HEK293 (cell line): ENCODE measurements around the gene PDGFD.

ENCODE experiments used
- CTCF ChIA-PET: fragments of 350-600 bp; formaldehyde crosslinking; extraction: SDS; loops from one replicate; lab custom pipeline; 2021; ENCODE audit warnings: antibody characterized with exemption; lab: Yijun Ruan, JAX
- POLR2A ChIA-PET: fragments of 300-600 bp; formaldehyde crosslinking; extraction: SDS; loops from one replicate; lab custom pipeline; 2020; ENCODE audit warnings: antibody characterized with exemption, inconsistent platforms; lab: Yijun Ruan, JAX
- H3K27ac ChIP-seq: fragments of 200-500 bp; sonication (Bioruptor generic); 2 replicates; pipeline ENCODE4 v1.5.1; 2014; ENCODE audit warnings: low read depth, low read length, control low read depth, inconsistent platforms; ENCODE audit errors: extremely low read depth
- H3K36me3 ChIP-seq, 2 experiments: fragments of 200-500 bp in 1 of 2; sonication (Bioruptor generic) in 1 of 2; 1 replicate in 1 of 2; 2 replicates in 1 of 2; pipeline ENCODE4 v1.5.1; 2014 to 2017; ENCODE audit warnings: inconsistent platforms in 2 of 2, low read length in 2 of 2; ENCODE audit not compliant: control insufficient read depth in 2 of 2, insufficient read depth in 1 of 2
- H3K4me1 ChIP-seq: fragments of 200-500 bp; sonication (Bioruptor generic); 2 replicates; pipeline ENCODE4 v1.5.1; 2014; ENCODE audit warnings: mild to moderate bottlenecking, low read length, inconsistent platforms; ENCODE audit not compliant: control insufficient read depth, insufficient read depth
- H3K4me3 ChIP-seq: 2 replicates; pipeline ENCODE4 v1.5.1; 2011; ENCODE audit warnings: low read depth, mild to moderate bottlenecking, control low read depth, low read length, moderate library complexity
- H3K9me3 ChIP-seq: fragments of 200-500 bp; sonication (Bioruptor generic); 2 replicates; pipeline ENCODE4 v1.5.1; 2014; ENCODE audit warnings: low read depth, low read length, inconsistent platforms; ENCODE audit not compliant: control insufficient read depth, insufficient read depth
- KLF1 ChIP-seq: fragments of 450-650 bp; formaldehyde crosslinking; IDR thresholded peaks from 2 replicates; pipeline ENCODE4 v1.5.1; 2016; ENCODE audit warnings: missing biosample characterization, missing genetic modification characterization
- PRDM1 ChIP-seq: fragments of 450-650 bp; formaldehyde crosslinking; IDR thresholded peaks from 2 replicates; pipeline ENCODE4; 2016; ENCODE audit warnings: missing biosample characterization, missing genetic modification characterization
- SCRT1 ChIP-seq: fragments of 450-650 bp; formaldehyde crosslinking; IDR thresholded peaks from 2 replicates; pipeline ENCODE4 v1.5.1; 2016; ENCODE audit warnings: missing biosample characterization, missing genetic modification characterization, borderline replicate concordance
- ZBTB26 ChIP-seq: fragments of 450-650 bp; formaldehyde crosslinking; optimal IDR thresholded peaks from 2 replicates; pipeline ENCODE3; 2016; ENCODE audit warnings: missing biosample characterization, mild to moderate bottlenecking, missing genetic modification characterization
- ZBTB7A ChIP-seq: fragments of 450-650 bp; formaldehyde crosslinking; IDR thresholded peaks from 2 replicates; pipeline ENCODE4 v1.5.1; 2016; ENCODE audit warnings: low read depth, missing biosample characterization, missing genetic modification characterization
- ZNF138 ChIP-seq: fragments of 450-650 bp; formaldehyde crosslinking; IDR thresholded peaks from 2 replicates; pipeline ENCODE4 v1.5.1; 2016; ENCODE audit warnings: missing biosample characterization, missing genetic modification characterization, borderline replicate concordance
- ZNF175 ChIP-seq: fragments of 450-650 bp; formaldehyde crosslinking; IDR thresholded peaks from 2 replicates; pipeline ENCODE4 v1.5.1; 2016; ENCODE audit warnings: missing biosample characterization, missing genetic modification characterization
- ZNF211 ChIP-seq: fragments of 450-650 bp; formaldehyde crosslinking; IDR thresholded peaks from 2 replicates; pipeline ENCODE4 v1.5.1; 2016; ENCODE audit warnings: low read depth, missing biosample characterization, missing genetic modification characterization
- ZNF221 ChIP-seq: fragments of 450-650 bp; formaldehyde crosslinking; IDR thresholded peaks from 2 replicates; pipeline ENCODE4 v1.5.1; 2017; ENCODE audit warnings: missing biosample characterization, missing genetic modification characterization, borderline replicate concordance
- ZNF24 ChIP-seq: fragments of 450-650 bp; formaldehyde crosslinking; IDR thresholded peaks from 2 replicates; pipeline ENCODE4 v1.5.1; 2016; ENCODE audit warnings: missing biosample characterization, missing genetic modification characterization
- ZNF335 ChIP-seq: fragments of 450-650 bp; formaldehyde crosslinking; conservative IDR thresholded peaks from 2 replicates; pipeline ENCODE4 v1.5.1; 2016; ENCODE audit warnings: missing biosample characterization, missing genetic modification characterization
- ZNF501 ChIP-seq: fragments of 450-650 bp; formaldehyde crosslinking; IDR thresholded peaks from 2 replicates; pipeline ENCODE4 v1.5.1; 2016; ENCODE audit warnings: missing biosample characterization, missing genetic modification characterization
- ZNF529 ChIP-seq: fragments of 450-650 bp; formaldehyde crosslinking; IDR thresholded peaks from 2 replicates; pipeline ENCODE4 v1.5.1; 2017; ENCODE audit warnings: missing genetic modification characterization, missing biosample characterization; ENCODE audit not compliant: insufficient replicate concordance
- ZNF707 ChIP-seq: fragments of 450-650 bp; formaldehyde crosslinking; IDR thresholded peaks from 2 replicates; pipeline ENCODE4 v1.5.1; 2016; ENCODE audit warnings: missing biosample characterization, missing genetic modification characterization
- ZNF792 ChIP-seq: fragments of 450-650 bp; formaldehyde crosslinking; IDR thresholded peaks from 2 replicates; pipeline ENCODE4 v1.5.1; 2016; ENCODE audit warnings: missing biosample characterization, missing genetic modification characterization
- TF ChIP-seq, protein P1 (sequence below): fragments of 450-650 bp; formaldehyde crosslinking; IDR thresholded peaks from 2 replicates; pipeline ENCODE4 v1.5.1; 2016; ENCODE audit warnings: missing biosample characterization, missing genetic modification characterization
- TF ChIP-seq, protein P2 (sequence below): fragments of 450-650 bp; formaldehyde crosslinking; IDR thresholded peaks from 2 replicates; pipeline ENCODE4 v1.5.1; 2017; ENCODE audit warnings: missing biosample characterization, missing genetic modification characterization
- TF ChIP-seq, protein P3 (sequence below): fragments of 450-650 bp; formaldehyde crosslinking; IDR thresholded peaks from 2 replicates; pipeline ENCODE4 v1.5.1; 2017; ENCODE audit warnings: missing biosample characterization, missing genetic modification characterization
- TF ChIP-seq, protein P4 (sequence below): fragments of 450-650 bp; formaldehyde crosslinking; IDR thresholded peaks from 2 replicates; pipeline ENCODE4 v1.5.1; 2016; ENCODE audit warnings: missing biosample characterization, missing genetic modification characterization

PDGFD gene

DNA sequence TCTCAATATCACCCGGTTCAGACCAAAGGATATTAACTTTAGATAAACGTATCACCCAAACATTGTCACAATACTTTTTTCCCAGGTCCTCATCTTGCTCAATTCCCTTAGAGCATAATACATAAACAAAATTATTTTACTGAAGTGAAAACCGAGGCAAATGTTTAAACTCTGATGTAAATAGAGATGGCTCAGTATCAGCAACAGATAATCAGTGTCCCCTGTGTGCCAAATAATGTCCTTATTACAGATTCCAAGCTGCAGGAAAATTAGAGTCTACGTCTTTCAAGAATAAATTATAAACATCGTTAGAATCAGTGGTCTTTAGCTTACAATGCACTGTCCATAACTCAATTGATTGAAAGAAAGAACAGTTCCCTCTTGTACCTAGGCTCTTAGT is 77.3 kb downstream of the PDGFD start:
- Histone ChIP-seq H3K4me3 (no peak overlapping the region), H3K36me3 (no peaks in the 10 kb centered on the region), H3K27ac (no peak overlapping the region), H3K4me1 (no peaks in the 10 kb centered on the region), H3K9me3 (no peaks in the 10 kb centered on the region)
- ChIA-PET POLR2A (no interaction called here), CTCF (no interaction called here)
- TF ChIP-seq PRDM1 (tag by site-specific recombination) (no peak), KLF1 (no peak), ZNF501 (tag by site-specific recombination) (no peak), ZNF211 (tag by site-specific recombination) (no peak), ZNF335 (tag by site-specific recombination) (no peak), ZNF529 (tag by site-specific recombination) (no peak), ZNF175 (tag by site-specific recombination) (no peak), ZNF138 (tag by site-specific recombination) (no peak), ZBTB26 (tag by site-specific recombination) (no peak)
- TF ChIP-seq, protein P1, sequence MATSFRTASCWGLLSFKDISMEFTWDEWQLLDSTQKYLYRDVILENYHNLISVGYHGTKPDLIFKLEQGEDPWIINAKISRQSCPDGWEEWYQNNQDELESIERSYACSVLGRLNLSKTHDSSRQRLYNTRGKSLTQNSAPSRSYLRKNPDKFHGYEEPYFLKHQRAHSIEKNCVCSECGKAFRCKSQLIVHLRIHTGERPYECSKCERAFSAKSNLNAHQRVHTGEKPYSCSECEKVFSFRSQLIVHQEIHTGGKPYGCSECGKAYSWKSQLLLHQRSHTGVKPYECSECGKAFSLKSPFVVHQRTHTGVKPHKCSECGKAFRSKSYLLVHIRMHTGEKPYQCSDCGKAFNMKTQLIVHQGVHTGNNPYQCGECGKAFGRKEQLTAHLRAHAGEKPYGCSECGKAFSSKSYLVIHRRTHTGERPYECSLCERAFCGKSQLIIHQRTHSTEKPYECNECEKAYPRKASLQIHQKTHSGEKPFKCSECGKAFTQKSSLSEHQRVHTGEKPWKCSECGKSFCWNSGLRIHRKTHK (tag by site-specific recombination), result no peak
- TF ChIP-seq, protein P2, sequence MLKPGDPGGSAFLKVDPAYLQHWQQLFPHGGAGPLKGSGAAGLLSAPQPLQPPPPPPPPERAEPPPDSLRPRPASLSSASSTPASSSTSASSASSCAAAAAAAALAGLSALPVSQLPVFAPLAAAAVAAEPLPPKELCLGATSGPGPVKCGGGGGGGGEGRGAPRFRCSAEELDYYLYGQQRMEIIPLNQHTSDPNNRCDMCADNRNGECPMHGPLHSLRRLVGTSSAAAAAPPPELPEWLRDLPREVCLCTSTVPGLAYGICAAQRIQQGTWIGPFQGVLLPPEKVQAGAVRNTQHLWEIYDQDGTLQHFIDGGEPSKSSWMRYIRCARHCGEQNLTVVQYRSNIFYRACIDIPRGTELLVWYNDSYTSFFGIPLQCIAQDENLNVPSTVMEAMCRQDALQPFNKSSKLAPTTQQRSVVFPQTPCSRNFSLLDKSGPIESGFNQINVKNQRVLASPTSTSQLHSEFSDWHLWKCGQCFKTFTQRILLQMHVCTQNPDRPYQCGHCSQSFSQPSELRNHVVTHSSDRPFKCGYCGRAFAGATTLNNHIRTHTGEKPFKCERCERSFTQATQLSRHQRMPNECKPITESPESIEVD (tag by site-specific recombination), result no peak
- TF ChIP-seq, protein P3, sequence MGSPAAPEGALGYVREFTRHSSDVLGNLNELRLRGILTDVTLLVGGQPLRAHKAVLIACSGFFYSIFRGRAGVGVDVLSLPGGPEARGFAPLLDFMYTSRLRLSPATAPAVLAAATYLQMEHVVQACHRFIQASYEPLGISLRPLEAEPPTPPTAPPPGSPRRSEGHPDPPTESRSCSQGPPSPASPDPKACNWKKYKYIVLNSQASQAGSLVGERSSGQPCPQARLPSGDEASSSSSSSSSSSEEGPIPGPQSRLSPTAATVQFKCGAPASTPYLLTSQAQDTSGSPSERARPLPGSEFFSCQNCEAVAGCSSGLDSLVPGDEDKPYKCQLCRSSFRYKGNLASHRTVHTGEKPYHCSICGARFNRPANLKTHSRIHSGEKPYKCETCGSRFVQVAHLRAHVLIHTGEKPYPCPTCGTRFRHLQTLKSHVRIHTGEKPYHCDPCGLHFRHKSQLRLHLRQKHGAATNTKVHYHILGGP (tag by site-specific recombination), result no peak
- TF ChIP-seq, protein P4, sequence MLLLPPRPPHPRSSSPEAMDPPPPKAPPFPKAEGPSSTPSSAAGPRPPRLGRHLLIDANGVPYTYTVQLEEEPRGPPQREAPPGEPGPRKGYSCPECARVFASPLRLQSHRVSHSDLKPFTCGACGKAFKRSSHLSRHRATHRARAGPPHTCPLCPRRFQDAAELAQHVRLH (tag by site-specific recombination), result no peak

GRCh38 chr11:104078995-104079394 is 85.0 kb downstream of the PDGFD start:
- H3K27ac ChIP-seq, result no peak overlapping the region
- CTCF ChIA-PET, result no interaction called here
- TF ChIP-seq ZNF707 (no peak), ZNF24 (tag by site-specific recombination) (no peak), ZNF792 (tag by site-specific recombination) (no peak)
- H3K9me3 ChIP-seq, result no peaks in the 10 kb centered on the region
- no peaks in the 10 kb centered on the region for H3K36me3 ChIP-seq
- POLR2A ChIA-PET, result no interaction called here
- H3K4me3 ChIP-seq, result no peak overlapping the region
- no peaks in the 10 kb centered on the region for H3K4me1 ChIP-seq

- no peak overlapping the region for H3K27ac ChIP-seq
- H3K4me3 ChIP-seq, result no peak overlapping the region
- ChIA-PET POLR2A (no interaction called here), CTCF (no interaction called here)
- no peaks in the 10 kb centered on the region for H3K4me1 ChIP-seq
- no peak for TF ChIP-seq ZBTB7A
- TF ChIP-seq SCRT1 (tag by site-specific recombination), result no peak
- TF ChIP-seq ZNF792 (tag by site-specific recombination), result no peak
- no peak for TF ChIP-seq ZNF221 (tag by site-specific recombination)
- H3K9me3 ChIP-seq, result no peaks in the 10 kb centered on the region
- H3K36me3 ChIP-seq, result no peaks in the 10 kb centered on the region
These were observed 85.7 kb downstream of the PDGFD start for GRCh38 chr11:104078245-104078644.
